Germinal center (tissue), 1 donor: ENCODE results near the gene AGR3.

Experiments
- DNase-seq: peaks from one replicate; pipeline ENCODE4 v3.0.0; 2012; ENCODE audit warnings: mixed read lengths, low spot score

The AGR3 gene

DNA sequence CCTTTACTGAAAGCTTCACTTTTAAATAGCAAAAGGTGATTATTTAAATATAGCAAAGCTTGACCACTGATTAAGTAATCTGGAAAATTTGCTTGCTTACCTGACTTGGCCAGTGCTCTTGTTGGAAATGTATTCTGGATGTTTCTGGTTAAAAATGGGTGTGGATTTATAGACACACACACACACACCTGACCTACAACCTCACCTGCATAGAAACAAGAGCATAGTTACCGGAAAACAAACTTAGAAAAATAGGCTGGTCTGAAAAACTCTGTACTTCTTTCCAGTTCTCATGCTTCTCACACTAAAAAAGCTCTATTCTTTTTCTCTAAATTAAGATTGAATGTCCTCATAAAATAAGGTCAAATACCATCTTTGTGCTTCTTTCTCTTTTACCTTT is at the start of gene AGR3:
Gene AGR3, minus strand, starts transcription at position 140 of the 400 bp plus-strand sequence. CDS start 3,365 bp downstream, outside the sequence.
- DNase-seq, result no peak

DNA sequence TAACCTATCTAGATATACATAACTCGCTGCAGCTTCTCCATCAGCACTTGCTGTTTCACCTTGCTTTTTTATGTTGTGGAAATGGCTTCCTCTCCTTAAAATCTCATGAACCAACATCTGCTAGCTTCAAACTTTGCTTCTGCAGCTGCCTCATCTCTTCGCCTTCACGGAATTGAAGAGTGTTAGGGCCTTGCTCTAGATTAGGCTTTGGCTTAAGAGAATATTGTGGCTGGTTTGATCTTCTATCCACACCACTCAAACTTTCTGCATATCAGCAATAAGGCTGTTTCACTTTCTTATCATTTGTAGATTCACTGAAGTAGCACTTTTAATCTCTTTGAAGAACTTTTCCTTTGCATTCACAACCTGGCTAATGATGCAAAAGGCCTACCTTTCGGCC is 49.2 kb upstream of the AGR3 start:
- DNase-seq, result no peak

DNA sequence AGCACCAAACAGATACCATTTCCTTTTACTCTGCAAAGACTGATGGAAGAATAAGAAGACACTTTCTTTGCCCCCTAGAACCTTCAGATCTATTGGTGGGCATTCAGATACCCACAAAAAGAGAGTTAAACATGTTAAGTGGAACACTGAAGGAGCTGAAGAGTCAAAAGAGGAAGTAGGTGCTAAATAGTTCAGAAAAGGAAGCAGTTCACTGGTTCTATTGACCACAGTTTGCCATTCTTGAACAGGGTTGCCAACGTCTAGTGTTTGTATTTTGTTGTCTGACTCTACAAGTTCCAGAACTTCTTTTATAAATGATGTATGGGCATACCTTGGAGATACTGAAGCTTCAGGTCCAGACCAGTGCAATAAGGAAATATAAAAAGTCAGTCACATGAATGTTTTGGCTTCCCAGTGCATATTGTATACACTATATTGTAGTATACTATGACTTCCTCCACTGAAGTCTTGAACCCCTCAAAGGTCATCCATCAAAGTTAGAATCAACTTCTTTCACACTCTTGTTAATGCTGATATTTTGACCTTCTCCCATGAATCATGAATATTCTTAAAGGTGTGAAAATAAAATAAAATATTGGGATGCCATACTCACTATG is 47.5 kb upstream of the AGR3 start:
- DNase-seq, result peak; percentile 40

DNA sequence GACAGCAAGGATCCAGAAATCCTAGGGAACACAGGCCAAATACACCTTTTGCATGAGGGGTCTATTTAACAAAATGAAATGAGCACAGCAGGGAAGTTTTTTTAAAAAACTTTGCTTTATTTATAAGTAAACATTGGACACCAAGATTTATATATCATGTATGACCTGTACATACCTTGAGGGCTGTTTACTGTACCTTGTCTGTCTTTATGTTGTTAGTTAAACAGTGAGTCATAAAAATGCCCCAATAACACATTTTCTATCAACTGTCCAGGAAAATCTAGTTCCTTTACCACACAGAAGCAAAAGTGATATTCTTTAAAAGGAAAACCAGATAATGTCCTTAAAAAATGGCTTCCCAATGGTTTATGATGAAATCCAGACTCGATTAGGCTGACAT is 45.1 kb upstream of the AGR3 start:
- no peak for DNase-seq

DNA sequence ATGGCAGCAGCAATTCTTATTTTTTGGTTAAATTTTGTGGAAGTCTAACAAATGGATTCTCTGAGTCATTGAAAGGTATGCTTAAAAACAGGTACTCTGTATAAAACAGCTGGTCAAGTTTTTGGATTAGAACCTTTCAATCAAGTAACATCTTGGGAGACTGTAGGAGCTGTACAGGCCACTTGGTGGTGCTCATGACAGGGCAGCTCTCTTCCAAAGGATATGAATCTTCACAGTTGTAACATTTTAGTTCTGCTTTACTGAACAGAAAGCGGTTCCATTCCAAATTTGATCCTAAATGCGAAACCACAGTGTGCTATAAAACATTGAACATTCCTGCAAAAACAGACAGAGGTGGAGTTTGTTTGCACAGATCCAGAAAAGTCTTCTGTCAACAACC is 44.5 kb upstream of the AGR3 start:
- no peak for DNase-seq

DNA sequence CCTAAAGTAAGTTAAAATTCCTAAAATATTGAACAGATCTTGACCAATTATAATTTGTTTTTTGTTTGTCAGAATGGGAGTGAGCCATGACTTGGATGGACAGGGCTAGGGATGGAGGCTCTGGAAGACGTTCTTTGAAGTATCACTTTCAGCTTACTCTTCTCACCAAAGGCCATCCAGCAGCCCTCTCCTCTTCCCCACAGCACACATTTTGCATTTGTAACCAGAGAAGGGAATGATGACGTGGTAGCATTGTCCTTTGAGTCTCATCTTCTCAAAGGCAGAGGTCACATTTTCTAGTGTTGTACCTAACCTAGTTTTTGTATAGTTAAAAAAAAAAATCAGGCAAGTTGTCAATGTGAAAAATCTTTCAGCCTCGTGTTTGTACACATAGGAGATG is 43.8 kb upstream of the AGR3 start:
- DNase-seq, result no peak

DNA sequence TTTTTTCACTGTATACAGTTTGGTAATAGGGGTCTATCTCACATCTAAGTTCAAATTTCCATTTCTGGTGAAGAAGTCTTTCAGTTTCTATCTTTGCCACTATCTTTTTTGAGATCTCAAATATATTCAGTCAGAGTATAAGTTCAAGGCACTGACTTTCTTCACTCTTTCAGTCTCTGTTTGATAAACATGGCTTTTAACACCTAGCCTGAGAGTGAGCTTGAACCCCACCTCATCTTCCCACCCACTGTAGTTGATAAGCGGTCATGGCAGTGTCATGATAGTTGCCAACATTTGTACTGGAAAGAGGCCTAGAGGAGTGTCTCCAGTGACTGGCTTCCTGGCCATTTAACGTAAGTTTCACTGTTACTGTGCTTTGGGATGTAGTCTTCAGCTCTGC is 41.2 kb upstream of the AGR3 start:
- no peak for DNase-seq

DNA sequence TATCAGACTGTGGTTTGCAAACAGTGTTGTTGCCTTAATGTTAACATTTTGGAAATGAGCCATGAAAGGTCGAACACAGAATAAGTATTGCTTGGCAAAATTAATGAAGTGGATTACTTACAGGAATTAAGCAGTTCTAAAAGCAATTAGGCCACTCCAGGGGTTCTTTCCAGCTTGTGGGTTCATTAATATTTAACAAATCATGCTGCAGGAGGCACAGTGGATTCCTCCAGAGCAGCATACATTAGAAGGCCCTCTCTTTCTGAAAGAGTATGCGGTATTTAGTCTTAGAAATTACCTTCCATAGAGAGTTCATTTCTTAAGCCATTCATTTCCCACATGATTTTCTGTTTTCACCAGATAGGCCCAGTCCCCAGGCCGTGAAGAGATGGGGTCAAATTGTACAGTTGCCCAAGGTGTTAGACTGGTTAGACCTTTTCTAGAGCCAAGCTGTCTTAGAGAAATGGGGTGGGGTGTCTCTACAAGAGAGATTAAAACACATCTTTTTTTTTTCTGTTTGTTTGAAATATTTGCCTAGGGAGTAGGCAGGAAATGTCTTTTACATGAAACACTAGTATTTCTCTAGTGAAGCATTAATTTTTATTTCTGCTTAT is 40.0 kb upstream of the AGR3 start:
- DNase-seq, result no peak

DNA sequence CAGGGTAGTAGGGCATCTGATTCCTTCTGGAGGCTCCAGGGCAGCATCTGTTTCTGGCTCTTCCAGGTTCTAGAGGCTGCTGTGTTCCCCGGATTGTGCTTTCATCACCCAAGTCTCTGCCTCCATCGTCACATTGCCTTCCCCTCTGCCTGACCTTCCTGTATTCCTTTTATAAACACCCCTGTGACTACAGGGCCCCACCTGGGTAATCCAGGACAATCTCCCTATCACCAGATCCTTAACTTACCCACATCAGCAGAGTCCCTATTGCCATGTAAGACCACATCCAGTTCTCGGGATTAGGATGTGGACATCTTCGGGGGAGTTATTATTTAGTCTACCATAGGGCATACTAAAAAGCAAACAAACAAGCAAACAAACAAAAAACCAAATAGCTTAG is 39.4 kb upstream of the AGR3 start:
- DNase-seq, result no peak

DNA sequence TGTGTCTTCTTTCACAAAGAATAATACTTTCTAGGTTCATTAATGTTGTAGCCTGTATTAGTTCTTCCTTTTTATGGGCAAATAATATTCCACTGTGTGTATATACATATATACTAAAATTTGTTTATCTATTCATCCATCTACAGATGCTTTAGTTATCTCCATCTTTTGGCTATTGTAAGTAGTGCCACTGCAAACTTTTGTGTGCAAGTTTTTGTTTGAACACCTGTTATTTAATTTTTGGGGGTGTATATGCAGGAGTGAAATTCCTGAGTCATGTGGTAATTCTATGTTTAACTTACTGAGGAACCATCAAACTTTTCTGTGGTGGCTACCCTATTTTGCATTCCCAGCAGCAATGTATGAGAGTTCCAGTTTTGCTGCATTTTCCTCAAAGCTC is 37.7 kb upstream of the AGR3 start:
- DNase-seq, result no peak

DNA sequence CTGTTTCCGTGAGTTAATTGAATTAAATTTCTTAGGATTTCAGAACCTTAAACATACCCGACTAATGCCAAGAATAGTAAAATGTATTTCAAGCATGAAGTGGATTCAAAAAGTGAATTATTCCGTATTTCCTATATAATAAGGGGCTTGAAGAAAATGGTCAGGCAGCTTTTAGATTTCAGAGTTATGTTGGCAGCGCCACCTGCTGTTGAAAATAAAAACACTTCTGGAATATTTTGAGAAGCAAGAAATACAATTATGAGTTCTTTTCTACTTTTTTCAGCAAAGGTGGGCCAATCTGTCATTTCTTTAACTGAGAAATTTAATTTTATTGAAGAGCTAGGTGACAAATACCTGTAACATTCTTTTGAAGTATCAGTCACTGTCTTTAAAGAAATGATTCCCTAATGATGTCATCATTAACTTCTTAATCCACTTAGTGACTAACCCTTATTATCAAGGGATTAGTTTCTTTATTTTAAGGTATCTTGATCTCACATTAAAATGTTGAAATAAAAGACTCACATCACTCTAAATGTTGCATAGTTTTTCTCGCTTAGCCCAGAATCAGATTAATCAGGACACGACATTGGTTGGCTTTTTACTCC is 36.6 kb upstream of the AGR3 start:
- no peak for DNase-seq

DNA sequence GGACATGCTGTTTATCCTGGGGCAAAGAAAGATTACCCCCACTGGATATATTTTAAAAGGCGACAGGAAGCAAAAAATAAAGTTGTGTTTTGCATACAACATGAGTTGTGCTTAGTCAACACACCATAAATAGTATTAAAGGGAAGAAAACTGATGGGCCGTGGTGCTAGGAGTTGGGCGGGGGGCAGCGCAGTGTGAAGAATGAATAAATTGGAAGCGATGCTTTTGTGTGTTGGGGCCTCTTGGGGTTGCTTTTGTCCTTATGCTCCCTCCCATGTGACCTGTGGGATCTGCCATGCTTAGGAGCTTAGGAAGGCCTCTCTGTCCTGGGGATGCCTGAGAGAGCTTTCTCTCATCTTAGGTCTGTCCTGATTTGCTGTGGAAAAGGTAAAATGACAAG is 35.0 kb upstream of the AGR3 start:
- DNase-seq, result peak; percentile 30

DNA sequence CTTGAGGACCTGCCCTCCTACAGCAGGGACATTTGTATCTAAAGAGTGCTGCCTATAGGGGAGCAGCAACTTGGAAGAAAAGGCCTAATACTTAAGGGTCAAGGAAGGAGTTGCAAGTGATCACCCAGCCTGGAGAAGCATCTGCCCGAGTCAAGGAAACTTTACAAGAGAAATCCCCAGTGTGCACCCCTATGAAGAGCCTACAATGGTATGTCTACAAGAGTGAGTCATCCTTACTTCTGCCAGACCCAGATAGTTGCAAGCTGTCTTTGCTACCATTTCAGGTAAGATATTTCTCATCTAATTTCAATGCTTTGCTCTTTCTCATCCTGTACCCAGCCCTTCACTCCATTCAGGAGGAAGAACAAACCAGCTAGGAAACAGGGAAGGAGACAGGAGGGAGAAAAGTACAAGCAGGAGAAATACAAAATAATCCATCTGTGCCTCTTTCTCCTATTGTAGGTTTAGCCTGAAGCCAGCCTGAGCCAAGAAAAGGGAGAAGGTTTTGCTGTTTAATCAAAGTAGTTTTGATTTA is 34.4 kb upstream of the AGR3 start:
- DNase-seq, result no peak

DNA sequence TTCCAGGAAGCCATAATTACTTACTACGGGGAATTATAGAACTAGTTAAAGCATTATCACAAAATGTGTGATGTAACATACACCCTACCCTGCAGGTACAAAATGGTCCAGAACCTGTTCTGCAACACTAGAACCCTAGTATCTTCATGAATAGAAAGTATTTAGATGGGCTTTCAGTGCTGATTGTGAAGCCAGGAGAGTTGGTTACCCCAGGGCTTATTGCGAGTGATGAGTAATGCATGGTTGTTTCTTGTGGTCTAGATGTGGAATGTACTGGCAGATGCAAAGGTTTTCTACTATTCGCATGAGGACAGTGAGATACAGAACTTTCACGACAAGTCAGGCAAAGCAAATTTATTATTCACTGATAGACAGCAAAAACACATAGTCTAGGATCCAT is 33.6 kb upstream of the AGR3 start:
- DNase-seq, result no peak

DNA sequence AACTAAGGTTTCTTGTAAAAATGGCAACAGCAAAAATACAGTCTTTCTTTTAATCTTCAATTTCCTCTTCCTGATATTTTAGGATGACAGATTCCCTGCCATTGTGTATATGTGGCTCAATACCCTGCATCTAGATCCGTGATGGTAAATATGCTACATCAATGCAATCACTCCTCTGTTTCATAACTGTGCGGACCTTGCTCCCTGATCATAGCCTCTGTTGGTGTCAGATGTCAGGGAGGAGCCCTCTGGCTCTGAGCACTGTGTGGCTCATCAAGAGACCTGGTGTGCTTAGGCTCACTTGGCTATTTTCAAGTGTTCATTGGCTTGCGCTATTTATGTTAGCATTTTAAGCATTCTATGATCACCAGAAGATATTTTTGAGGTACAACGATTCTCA is 33.0 kb upstream of the AGR3 start:
- no peak for DNase-seq

DNA sequence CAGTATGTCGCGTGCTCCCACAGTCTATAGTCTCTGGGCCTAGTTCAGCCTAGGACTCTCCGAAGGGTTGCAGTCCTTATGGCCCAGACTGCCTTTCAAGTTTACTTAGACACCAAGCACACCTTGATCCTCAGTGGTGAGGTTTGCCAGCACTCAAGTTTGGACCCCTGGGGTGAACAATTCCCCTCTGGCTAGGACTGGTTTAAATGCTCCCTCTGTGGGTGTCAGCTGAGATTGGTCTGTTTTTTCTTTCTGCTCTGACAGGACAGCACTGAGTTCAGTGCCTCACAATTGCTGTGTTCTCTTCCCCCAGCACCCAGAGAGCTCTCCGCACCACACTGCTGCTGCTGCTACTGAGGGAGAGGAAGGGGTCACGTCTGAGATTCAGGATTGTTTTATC is 31.9 kb upstream of the AGR3 start:
- no peak for DNase-seq

DNA sequence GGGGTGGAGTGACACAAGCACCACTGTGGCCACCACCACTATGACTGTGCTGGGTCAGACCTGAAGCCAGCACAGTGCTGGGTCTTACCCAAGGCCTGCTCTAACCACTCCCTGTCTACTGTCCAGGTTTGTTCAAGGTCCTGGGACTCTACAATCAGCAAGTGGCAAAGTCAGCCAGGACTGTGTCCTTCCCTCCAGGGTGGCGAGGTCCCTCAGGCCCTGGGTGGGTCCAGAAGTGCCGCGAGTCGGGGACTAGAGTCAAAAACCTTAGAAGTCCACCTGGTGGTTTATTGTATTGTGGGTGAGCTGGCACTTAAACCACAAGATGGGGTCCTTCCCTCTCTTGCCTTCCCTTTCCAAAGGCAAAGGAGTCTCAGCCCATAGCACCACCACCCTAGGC is 30.8 kb upstream of the AGR3 start:
- no peak for DNase-seq

DNA sequence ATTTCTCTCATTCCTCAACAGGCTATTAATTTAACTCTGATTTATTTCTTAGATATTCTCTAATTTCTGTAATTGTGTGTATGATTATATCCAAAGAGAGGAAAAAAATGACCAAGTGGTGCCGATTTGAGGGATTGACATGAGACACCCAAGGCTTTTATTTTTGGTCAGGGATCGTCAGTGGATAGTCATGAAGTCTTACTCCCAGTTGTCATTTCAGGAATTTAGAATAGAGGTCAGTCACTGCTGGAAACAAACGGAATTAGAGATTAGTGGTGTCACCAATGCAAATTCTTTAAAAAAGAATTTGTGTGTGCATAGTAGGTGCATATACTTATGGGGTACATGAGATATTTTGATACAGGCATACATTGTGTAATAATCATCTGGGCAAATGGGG is 26.8 kb upstream of the AGR3 start:
- DNase-seq, result no peak

DNA sequence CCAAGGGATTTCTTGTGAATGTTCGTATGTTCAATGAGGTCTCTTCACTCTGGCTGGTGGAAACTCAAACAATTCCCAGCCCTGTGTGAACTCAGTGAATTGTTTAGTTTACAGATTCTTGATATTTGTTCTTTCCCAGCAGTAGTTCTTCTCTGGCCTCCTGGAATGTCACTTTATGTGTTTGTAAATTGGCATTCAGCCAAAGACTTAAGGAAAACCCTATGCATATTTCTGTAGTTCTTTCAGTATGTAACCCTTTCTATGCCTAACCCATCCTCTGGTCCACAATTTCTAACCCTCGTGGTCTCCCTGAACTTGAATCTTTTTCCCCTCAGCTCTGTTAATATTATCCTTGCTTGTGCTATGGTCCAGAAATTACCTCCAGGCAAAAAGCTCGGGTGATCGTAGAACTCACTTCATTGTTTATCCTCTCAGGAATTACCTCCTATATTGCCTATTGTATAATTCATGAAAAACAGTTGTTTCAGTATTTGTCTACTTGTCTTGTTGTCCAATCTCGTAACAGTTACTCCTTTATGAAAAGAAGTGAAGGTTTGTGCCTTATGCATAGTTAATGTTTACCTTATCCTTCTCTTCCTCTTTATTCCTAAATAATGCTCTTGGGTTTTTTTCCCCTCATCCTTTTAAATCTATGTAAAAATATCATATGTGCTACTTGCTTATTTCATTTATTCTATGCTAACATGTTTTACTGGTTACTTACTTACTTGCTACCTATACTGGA is 23.7 kb upstream of the AGR3 start:
- DNase-seq, result no peak

DNA sequence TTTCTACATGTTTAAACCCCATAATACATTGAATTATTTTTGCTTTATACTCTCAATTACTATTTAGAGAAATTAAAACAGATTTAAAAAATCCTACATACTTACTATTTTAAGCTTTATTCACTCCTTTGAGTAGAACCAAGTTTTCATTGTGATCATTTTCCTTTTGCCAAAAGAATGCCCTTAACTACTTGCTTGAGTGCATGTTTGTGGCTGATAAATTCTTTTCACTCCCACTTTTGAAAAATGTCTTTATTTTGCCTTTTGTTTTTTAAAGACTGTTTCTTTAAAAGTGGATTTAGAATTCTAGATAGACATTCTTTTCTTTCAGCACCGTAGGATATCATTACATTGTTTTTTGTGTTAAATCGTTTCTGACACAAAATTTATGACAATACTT is 22.3 kb upstream of the AGR3 start:
- no peak for DNase-seq

DNA sequence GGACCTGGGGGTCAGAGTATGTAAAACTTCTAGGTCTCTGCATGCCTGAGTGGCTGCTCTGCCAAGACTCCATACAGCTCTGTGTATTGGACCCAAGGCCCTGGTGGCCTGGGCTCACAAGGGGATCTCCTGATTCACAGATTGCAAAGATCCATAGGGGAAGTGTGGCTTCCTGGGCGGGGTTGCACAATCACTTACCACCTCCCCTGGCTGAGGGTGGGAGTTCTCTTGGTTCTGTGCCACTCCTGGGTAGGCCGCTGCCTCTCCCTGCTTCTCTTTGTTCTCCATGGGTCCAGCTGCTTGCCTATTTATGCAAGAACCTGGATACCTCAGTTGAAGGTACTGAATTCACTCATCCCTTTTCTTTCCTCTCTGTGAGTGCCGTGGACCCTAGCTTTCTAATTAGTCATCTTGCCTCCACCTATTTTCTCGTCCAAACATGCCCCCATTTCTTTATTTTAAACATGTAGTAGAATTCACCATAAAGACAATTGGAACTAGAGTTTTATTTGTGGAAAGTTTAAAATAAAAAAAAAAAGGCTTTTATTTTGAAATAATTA is 18.5 kb upstream of the AGR3 start:
- DNase-seq, result no peak

DNA sequence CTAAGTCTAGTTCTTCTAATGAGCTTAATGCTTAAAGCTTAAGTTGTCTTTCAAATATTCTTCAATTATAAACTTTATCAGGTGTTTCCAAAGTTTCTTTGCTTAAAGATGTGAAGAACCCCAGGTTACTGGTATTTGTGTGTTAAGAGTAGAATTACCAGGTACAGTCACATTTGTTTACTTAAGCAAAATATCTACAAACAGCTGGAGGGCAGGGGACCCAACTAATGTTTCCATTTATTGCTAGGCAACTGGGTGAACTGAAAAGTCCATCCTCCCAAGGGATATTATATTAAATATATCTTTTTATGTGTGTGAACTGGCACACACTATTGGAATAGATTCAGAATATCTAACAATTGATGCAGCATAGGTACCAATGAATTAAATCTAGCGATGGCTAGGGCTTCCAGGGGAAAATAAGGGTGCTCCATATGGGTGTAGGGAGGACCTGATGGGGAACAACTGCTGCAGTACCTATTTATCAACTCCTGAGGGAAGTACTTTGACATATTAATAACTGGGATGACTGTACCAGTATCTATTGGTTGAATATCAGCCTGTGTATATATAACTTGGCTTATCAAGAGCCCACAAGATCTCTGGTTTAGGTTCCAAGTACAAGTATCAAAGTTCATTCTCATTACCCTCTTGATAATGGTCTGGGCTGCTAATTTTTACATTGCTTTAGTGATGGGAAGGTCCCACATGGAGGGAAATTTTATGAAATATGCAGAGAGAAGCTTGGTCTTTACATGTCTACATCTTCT is 10.3 kb upstream of the AGR3 start:
- DNase-seq, result no peak
